ENCODE measurements around the gene NDRG3.
A peak's percentile ranks its signal among the peaks of the same experiment; 100 is the strongest.

NDRG3 gene

DNA sequence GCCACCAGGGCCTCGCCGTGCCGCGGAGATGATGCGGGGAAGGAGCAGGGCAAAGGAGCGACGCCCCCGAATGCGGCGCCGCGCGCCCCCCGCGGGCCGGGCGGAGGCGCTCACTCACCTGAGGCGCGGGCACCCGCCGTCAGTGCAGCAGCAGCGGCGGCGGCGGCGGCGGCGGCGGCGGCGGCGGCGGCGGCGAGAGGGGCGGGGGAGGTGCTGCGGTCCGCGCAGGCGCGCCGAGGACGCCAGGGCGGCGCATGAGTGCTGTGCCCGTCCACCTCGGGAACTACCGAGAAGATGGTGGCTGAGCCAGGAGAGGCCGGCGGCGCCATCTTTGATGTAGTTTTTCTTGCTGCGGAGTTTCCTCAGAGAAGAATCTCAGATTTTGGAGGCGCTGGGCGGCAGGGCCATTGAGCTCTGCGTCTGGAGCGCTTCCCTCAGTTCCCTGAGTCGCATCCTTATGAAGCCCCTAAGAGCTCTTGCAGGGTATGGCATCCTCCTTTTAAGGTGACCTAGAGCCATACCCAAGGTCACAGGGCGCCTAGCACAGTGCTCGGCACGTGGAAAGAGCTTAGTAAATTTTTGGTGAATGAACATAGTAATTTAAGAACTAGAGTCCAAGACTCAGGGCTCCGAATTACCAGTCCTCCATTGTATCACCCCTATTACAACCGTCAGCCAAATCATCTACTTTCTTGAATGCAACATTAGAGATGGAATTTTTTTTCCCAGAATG is at the start of gene NDRG3:
TSS of gene NDRG3 (minus strand) at position 164 of the 733 bp plus-strand sequence. CDS start 24,355 bp downstream, outside the sequence.
- DNase-seq (ENCODE audit: low read depth in 2 of 2, low spot score in 1 of 2): peak; percentile 82 to 84

DNA sequence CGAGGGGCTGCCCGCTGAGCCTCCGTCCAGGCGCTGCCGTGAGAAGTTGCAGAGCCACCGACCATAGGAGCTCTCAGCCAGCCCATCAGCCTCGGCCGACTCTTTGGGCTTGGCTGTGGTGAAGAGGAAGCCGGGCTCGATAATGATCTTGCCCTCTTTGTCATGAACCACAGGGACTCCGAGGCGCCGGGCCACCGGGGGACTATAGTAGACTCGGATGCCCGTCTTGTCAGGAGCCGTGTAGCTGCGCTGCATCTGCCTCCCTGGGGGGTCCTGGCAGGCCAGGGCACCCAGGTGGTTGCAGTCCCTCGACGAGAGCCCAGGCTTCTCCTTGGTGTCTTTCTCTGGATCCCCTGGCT is 48.2 kb upstream of the NDRG3 start:
- DNase-seq (ENCODE audit: low read depth in 2 of 2, low spot score in 1 of 2): no peak

DNA sequence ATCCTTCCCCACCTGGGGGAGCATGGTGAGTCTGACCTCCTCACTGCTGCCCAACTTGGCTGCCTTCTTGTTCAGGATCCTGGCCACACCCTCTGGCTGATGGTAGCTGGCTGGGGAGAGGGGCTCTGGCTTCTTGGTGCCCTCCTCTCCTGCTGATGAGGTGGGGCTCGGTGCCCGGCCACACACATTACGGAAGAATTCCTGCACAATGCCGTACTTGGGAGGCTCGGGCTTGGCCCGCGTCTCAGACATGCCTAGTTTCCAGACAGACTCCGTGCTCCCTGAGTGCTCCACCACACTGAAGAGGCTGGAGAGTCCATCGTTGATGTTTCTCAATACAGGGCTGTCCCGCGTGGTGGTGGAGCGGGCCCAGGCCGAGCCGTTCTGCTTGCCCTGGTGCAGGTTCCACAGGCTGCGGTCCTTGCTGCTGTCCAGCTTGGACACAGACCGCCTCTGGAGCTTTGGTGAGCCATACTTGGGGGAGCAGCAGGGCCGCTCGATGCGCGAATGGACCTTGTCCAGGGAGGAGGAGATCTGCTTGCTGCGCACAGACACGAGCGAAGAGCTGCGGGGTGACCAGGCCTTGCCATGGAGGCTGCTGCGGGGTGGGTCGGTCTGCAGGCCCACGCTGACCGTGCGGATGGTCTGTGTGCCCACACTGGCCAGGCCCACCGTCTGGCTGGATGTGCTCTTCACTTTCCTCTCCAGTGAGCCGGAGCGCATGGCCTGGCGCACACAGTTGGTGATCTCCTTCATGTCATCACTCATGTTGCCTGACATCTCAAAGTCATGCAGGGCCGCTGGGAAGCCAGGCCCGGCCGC is 47.6 kb upstream of the NDRG3 start:
- DNase-seq (ENCODE audit: low read depth in 2 of 2, low spot score in 1 of 2): no peak

DNA sequence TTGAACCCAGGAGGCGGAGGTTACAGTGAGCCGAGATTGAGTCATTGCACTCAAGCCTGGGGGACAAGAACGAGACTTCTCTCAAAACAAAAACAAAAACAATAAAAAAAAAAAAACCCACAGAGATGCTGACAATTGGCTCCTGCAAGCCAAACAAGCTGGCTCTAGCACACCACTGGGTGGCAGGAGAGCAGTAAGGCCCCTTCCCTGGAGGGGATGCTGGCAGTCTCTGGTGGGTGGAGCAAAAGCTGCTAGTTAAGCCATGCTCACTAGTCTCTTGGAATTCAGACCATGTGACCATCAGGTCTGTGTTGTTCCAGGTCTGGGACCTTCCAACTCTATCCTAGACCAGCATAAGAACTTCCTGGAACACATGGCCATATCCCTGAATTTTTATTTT is 46.5 kb upstream of the NDRG3 start:
- DNase-seq (ENCODE audit: low read depth in 2 of 2, low spot score in 1 of 2): no peak

DNA sequence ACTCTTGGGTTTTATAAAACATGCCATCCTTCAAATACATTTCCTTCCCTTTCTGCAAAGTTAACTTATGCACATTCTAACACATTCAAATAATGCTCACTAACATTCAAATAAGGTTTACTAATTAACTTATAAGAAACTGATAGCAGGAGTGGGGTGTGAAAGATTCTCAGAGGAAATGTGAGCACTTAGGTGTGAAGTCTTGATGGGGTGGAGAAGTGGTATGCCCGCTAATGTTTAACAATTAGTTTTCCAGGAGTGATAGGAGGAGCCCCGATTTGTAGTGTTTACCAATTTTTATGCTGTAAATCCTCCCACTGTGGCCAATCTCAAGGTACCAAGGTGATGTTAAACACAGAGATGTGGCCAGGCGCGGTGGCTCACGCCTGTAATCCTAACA is 46.0 kb upstream of the NDRG3 start:
- DNase-seq (ENCODE audit: low read depth in 2 of 2, low spot score in 1 of 2): no peak

DNA sequence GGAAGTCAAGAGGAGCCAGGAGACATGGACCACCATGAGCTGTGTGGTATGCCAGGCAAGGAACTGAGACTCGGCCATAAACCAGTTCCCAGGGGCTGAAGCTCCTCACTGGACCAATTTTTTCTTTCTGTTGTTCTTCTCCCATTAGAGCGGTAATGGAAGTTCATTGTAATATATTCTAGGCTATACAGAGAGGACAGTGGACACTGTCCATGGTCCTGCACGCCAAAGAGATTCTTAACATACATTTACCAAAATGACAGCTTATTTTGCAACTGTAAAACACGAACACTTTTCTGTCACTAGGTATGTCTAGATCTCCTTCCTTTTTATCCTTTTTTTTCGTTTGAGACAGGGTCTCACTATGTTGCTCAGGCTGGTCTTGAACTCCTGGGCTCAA is 40.8 kb upstream of the NDRG3 start:
- no peak for DNase-seq (ENCODE audit: low read depth in 2 of 2, low spot score in 1 of 2)

DNA sequence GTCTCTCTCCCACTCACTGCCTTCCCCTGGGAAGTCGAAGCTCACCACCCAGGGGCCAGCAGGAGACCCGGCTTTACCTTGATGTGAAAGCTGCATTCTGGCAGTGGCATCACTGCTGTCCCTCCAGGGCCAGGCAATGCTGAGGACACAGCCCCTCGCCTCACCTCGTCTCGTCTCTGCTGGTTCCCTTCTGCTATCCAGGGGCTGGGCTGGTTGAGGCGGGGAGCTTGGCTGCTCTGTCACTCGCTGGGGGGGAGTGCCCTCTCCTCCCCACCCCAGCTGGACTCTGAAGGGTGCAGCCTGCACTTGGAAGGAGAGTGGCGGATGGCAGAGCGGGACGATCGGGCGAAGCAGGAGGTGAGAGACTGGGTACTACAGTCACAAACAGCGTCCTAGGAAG is 40.4 kb upstream of the NDRG3 start:
- DNase-seq (ENCODE audit: low read depth in 2 of 2, low spot score in 1 of 2): no peak

DNA sequence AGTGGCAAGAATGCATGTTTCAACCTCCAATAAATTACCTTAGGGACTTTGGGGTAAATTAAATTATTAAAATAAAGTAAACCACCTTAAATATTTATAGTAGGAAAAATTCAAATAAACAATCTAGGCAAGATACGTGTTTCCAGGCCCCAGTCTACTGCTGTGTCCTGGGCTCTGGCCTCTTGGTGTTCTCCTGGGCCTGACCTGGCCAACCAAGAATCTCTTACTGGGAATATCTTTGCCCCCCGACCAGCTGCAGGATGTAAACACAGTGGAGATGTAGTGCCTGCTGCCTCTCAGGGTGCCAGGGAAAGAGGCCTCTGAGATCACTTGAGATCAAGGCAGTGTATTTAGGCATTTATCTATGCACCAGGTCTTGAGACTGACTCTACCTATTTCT is 39.4 kb upstream of the NDRG3 start:
- DNase-seq (ENCODE audit: low read depth in 2 of 2, low spot score in 1 of 2): no peak

DNA sequence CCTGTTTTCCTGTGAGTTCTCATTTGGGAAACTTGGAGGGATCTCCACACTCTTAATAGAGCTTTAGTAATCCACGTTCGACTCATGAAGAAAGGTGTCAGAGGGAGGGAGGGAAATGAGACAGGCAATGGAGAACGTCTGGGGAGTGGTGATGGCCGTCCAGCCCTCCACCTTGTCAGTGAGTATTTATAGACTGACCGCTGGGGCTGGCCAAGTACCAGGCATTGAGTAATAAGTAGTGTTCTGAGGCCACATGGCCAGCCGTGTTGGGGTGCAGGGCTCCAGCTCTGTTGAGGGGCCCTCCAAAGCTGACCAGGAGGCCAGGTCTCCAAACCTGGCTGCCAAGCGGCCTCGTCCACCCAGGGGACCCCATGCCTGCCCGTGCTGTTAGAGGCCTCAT is 39.0 kb upstream of the NDRG3 start:
- no peak for DNase-seq (ENCODE audit: low read depth in 2 of 2, low spot score in 1 of 2)

DNA sequence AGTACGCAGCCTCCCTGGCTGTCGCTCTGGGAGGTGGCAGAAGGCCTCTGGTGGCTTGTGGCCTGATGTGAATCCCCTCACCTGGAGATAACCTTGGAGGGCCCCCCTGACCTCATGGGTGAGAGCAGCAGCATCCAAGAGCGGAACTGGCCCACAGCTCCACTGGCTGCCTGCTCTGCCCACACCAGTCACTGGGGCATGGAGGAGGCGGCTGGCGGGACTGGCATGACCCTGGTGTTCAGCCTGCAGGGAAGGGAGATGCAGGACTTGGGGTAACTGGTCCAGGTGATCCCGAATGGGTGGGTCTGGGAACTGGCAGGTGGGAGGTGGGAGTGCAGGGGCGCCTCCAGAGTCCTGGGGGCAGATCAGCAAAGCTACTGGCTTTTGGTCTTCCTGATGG is 38.2 kb upstream of the NDRG3 start:
- no peak for DNase-seq (ENCODE audit: low read depth in 2 of 2, low spot score in 1 of 2)

DNA sequence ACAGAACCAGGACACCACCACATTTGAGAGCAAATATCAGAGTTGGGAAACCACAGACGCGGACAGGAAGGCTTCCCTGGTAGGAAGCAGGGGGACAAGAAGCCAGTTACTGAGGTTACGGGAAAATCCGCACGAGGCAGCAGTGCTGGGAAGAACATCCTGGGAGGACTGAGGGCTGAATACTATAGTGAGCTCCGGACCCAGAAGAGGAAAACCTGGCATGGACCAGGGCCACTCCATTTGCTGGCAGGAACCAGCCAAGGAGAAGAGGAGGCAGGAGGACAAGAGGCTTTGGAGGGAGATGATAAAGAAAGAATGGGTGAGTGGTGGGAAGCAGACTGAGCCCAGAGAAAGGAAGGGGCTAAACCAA is 33.8 kb upstream of the NDRG3 start:
- DNase-seq (ENCODE audit: low read depth in 2 of 2, low spot score in 1 of 2): no peak

DNA sequence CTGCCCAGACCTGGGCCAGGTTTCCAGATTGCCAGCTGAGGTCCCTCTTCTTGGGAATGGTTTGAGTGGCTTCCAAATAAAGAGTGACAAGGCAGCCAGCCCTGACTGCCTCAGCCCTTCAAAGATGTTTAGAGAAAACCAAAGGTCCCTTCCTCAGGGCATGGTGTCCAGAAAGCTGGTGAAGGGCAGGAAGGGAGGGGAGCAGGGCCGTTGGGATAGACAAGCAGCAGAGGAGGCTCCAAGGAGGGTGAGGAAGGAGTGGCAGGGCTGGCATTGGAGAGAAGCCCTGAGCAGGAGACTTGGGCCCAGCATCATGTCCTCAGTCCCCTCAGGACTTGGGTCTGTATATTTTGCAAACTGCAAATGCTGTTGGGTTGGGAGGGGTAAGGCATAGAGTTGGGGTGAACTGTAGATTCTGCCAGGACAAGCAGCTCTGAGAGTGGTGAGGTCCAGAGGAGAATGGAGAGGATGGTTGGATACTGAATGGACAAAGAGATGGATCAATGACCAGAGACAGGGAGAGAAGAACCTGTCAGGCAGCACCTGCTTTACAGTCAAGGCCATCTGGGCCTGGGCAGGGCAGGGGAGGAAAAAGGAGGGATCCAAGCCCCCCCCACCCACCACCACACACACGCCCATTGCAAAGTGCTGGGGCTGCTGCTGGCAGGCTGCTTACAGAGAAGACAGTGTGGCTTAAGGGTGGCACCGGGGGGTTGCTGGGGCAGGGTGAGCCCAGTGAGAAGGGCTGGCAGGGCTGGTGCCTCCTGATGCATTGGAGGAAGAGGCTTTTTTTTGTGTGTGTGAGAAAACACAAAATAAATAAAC is 33.2 kb upstream of the NDRG3 start:
- DNase-seq (ENCODE audit: low read depth in 2 of 2, low spot score in 1 of 2): no peak

DNA sequence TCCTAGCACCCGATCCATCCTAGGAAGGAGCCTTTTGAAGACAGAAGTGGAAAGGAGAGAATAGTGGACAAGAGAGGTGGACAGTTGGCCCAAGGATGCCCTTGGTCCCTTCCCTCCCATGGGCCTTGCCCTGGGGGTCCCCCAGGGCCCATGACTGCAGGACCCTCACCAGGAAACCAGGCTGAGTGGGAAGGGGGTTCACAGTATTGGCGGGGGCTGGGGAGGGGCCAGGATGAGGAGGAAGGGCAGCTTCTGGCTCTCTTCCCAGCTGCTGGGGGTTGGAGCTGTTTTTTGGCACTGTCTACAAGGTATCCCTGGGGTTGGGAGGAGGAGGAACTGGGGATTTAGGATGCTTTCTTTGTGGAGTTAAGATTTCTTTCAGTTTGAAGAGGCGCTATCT is 31.7 kb upstream of the NDRG3 start:
- DNase-seq (ENCODE audit: low read depth in 2 of 2, low spot score in 1 of 2): no peak

DNA sequence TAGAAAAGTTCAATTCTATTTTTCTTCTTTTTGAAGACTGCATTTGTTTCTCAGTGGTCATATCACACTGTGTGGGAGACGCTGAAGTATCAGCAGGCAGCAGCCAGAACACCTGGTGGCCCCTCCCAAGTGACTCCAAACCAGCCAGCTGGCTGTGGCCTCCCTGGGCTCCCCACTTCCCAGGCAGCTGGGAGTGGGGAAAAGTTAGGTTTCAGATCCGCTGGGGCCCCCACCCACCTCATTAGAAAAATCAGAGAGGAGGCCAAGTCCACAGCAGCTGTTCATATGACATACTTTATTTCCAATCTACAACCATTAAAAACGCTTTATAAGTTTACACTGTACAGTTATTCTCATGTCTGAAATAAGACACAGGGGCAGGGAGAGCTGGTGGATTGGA is 31.3 kb upstream of the NDRG3 start:
- DNase-seq (ENCODE audit: low read depth in 2 of 2, low spot score in 1 of 2): no peak

DNA sequence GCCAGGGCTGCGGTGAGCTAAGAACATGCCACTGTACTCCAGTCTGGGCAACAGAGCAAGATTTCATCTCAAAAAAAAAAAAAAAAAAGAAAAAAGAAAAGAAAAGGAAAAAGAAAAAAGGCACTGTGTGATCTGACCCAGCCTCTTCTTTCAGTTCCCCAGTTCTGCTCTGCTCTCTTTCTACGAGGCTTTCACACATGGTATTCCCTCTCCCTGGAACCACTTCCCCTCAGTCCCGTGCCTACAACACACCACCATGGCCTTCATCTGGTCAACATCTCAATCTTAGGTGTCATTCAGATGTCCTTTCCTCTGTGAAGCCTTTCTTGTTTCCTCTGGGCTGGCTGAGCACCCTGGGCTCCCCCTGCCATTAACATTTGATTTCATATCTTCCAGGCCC is 29.9 kb upstream of the NDRG3 start:
- no peak for DNase-seq (ENCODE audit: low read depth in 2 of 2, low spot score in 1 of 2)

DNA sequence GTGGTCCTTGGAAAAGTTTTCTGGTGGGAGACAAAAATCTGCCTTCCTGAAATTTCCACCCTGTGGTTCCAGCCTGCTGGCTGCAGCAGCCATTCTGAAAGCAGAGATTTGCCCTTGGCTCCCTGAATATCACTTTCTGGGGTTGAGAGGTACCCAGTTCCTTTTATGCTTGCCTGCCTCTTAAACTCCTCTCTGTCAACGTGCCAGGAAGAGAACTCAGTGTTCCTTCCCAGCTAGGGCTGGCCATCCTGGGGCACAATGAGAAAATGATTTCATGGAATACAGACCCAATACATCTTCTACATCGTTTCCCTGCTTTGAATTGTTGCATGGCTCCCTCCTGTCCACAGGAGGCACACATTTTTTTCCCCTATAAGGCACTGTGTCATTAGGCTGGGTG is 29.3 kb upstream of the NDRG3 start:
- no peak for DNase-seq (ENCODE audit: low read depth in 2 of 2, low spot score in 1 of 2)

DNA sequence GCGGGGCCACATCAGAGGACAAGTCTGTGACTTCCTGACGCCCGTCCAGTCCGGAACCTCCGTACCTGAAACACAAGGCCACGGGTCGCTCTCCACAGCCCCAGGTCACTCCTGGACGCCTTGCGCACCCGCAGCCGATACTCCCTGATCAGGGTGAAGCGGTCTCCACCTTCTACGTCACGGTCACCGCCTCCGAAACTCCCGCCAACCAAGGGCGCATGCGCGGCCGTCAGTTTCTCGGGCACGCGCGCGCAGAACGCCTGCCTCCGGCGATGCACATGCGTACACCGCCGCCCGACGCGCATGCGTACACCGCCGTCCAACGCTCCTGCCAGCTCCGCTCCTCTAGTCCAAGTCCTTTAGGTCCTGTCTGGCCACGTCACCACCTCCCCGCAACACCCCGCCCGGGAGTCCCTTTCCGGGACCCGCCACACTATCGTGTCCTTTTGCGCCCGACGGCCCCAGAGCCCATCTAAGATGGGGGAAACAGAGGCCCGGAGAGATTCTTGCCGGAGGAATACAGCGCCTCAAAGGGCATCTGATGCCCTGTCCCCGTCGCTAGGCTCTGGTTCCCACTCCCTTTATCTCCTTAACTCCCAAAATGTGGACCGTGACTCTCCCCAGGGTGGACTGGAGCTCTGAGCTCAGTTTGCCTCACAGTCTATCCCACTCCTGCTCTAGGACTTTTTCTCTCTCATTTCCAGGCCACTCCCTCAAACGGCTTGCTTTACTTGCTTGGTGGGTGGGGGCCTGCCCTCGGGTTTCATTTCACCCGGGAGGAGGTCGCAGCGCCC is 27.9 kb upstream of the NDRG3 start, which contains the start of gene DSN1:
TSS of gene DSN1 (minus strand) at position 167 of the 794 bp plus-strand sequence. CDS start 2,305 bp downstream, outside the sequence.
- DNase-seq (ENCODE audit: low read depth in 2 of 2, low spot score in 1 of 2): peak; percentile 95 to 96

DNA sequence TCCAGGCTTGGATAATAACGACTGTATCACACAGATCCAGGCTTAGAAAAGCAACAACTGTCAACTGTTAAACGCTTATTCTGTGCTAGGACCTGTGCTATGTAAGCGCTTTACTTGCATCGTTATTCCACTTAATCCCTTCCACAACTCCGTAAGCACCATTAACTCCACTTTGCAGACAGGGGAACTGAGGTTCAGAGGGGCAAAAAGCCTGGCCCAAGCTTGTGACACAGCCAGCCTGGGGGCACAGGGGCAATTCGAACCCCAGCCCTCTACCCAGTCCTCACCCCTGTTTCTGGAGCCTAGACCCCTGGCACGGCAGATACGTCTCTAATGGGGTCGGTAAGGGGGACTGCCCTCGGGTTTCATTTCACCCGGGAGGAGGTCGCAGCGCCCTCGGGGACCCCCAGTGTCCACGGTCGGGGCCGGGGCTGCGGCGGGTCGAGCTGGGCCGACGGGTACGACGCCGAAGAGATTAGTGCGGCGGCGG is 27.3 kb upstream of the NDRG3 start:
- no peak for DNase-seq (ENCODE audit: low read depth in 2 of 2, low spot score in 1 of 2)

DNA sequence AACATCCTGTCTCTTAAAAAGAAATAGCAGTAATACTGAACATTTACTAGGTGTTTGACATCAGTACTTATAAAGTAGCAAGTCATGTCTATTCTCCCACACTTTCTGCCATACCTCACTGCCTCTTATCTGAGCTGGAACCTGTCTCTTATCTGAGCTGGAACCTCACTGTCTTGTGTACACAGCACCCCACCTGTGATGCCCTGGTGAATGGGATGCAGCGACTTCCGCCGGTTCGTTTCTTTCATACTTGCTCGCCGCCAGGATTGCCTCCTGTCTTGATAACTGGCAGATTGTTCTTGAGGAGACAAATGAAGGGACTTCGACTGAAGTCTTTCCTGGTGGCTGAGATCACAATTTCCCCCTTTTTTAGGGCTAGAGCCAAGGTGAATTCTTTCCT is 24.8 kb upstream of the NDRG3 start:
- no peak for DNase-seq (ENCODE audit: low read depth in 2 of 2, low spot score in 1 of 2)

DNA sequence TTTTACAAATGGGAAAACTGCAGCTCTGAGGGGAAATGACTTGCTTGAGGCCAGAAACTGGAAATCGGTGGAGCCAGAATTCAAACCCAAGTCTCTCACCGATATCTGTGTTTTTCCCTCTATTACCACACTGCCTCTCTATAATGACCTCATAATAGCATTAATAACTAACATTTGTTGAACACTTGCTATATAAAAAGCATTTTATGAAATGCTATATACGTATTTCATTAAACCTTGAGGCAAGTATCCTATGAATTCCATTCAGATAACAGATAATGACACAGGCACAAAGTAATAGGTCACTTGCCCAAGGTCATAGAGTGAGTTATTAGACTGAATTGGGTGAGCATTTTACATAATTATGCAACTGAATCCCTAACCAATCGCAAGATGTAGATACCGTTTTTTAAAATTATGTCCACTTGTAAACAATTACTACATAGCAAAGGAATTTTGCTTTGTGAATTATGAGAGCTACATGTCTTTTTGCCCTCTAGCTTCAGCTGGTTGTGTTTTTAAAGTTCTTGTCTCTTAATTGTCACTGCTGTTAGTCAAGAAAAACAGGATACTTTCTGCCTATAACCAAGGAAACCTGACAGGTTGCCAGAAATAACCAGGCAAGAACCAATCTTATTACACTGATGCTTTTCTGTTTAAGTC is 23.0 kb upstream of the NDRG3 start:
- no peak for DNase-seq (ENCODE audit: low read depth in 2 of 2, low spot score in 1 of 2)
